NCI-H345 treated with DMSO at 0.1 percent for 48 hours (cell line): Measurements from ENCODE around the gene HAL.
"Not testable (repeated sequence)": the region's sequence is repeated elsewhere in the genome, so short reads cannot be mapped to it uniquely, and the experiment has no call there.

Experiments used
- DNase-seq: peaks from one replicate; lab custom pipeline; 2025; ENCODE audit not compliant: unreplicated experiment; lab: John Stamatoyannopoulos, UW

Gene HAL

GRCh38 chr12:95977764-95978305 lies 18.3 kb downstream of the HAL start:
- no peak for DNase-seq

GRCh38 chr12:95976416-95976832 lies 19.7 kb downstream of the HAL start:
- DNase-seq = no peak

GRCh38 chr12:95975491-95975890 lies 20.7 kb downstream of the HAL start:
- DNase-seq = no peak

GRCh38 chr12:95974358-95974757 lies 21.8 kb downstream of the HAL start:
- DNase-seq = no peak

- DNase-seq = no peak
Measured at GRCh38 chr12:95972832-95973456, 23.2 kb downstream of the HAL start.

GRCh38 chr12:95970905-95971304 lies 25.2 kb downstream of the HAL start:
- no peak for DNase-seq

- not testable (repeated sequence) for DNase-seq
Measured at GRCh38 chr12:95969116-95969515, 27.0 kb downstream of the HAL start.

GRCh38 chr12:95967301-95967700 lies 28.8 kb downstream of the HAL start:
- no peak for DNase-seq

- DNase-seq = no peak
Measured at GRCh38 chr12:95966287-95966870, 29.8 kb downstream of the HAL start.

- no peak for DNase-seq
Measured at GRCh38 chr12:95963096-95963495, 33.0 kb downstream of the HAL start.

- DNase-seq = no peak
Measured at GRCh38 chr12:95962222-95962621, 33.9 kb downstream of the HAL start.

GRCh38 chr12:95960241-95960640 lies 35.9 kb downstream of the HAL start:
- DNase-seq = no peak

GRCh38 chr12:95959107-95959506 lies 37.0 kb downstream of the HAL start:
- DNase-seq = peak; percentile 17

GRCh38 chr12:95956557-95957145 lies 39.5 kb downstream of the HAL start:
- DNase-seq = no peak

- no peak for DNase-seq
Measured at GRCh38 chr12:95955549-95956159, 40.5 kb downstream of the HAL start.

- DNase-seq = no peak
Measured at GRCh38 chr12:95953000-95953399, 43.1 kb downstream of the HAL start.

- no peak for DNase-seq
Measured at GRCh38 chr12:95951515-95951914, 44.6 kb downstream of the HAL start.

GRCh38 chr12:95949477-95950206 lies 46.5 kb downstream of the HAL start:
- no peak for DNase-seq

GRCh38 chr12:95944108-95944704 lies 51.9 kb downstream of the HAL start:
- no peak for DNase-seq

GRCh38 chr12:95943330-95943842 lies 52.8 kb downstream of the HAL start, which contains the start of gene AMDHD1:
Gene AMDHD1, plus strand, starts transcription at chr12:95943331. Its CDS starts 68 bp downstream, at chr12:95943399.
- DNase-seq = peak; percentile 30
